Activated gamma-delta T cell treated with Interleukin-2 at 50 U/mL for 16 hours (primary cell): ENCODE measurements around the gene AGPAT2.

ENCODE experiments used
- DNase-seq: peaks from one replicate; pipeline ENCODE4 v3.0.0-alpha.2; 2020

The AGPAT2 gene

DNA sequence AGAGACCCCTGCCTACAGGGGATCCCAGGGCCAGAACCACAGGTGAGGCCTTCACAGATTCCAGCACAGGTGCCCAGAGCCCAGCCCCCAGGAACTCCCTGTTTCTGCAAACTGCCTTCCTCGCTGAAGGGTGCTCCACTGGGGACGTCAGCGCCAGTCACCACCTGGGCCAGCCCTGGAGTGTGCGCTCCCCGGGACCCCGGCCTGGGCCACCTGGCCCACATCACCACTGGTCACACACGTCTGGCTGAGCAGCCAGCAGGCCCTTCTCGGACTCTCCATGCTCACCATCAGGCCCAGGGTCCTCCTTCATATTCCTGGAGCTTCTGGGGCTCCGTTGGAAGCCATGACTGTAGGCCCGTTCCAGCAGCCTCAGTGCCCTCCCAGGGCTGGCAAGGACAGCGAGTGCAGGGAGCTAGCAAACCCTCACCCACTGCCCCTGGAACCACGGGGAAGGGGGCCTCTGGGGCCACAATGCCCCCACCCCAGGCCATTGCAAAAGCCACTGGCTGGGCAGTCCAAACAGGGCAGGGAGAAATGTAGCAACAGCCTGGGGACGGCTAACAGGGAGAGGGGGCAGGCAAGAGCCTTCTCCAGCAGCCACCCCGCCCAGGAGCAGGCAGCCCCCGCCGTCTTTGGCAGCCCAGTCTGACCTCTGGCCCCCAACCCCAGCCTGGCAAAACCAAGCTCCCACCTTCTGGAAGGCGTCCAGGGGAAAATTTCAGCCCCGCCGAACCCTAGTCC is 1.3 kb downstream of the AGPAT2 start:
- no peak for DNase-seq

DNA sequence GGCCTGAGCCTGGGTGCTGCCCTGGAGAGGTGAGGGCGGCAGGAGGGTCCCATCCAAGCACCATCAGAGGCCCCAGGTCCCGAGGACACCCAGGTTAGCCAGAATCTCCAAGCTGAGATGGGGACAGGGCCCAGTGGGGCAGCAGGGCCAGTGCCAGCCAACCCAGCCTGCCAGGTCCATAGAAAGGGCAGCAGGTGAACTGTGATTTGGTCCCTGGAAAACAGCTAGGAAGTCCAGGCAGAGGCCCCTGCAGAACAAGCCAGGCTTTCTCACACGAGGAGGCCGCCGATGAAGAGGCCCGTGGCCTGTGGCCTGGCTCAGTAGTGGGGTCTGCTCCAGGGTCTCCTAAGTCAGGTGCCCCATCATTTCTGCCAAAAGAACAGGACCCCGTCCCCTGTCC is 2.0 kb downstream of the AGPAT2 start:
- no peak for DNase-seq

DNA sequence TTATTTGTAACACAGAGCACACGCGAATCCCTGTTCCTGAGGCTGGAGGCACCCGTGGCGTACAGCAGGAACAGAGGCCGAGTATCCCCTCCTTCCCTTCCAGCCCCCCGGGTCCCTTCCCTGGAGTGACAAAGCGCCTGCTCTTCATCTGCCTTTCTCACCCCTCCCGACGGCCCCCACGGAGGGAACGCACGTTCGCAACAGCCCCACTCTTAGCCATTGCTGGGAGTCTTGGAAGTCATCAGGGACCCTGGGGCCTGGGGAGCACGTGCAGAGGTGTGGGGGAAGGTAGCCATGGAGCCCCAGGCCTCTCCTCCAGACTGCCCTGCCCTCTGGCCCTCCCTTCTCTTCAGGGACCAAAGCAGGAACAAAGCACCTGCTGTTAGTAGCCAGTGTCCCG is 2.5 kb downstream of the AGPAT2 start:
- DNase-seq: no peak

DNA sequence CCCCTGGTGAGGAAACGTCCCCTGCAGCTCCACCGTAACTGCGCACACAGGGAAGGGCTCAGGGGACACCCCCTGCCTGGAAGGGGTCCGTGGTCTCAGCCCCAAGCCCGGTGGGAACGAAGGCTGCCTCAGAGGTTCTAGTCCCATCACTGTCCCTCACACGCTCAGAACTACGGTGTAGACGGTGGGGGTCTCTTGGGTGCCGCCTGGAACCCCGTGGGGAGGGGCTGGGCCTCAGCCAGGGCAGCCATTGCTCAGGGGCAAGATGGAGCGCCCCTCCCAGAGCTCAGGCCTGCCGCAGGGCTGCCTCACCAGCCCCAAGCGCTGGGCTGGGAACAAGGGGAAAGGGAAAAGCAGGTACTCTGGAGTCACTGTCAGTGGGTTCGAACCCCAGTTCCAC is 2.9 kb downstream of the AGPAT2 start:
- DNase-seq: no peak

DNA sequence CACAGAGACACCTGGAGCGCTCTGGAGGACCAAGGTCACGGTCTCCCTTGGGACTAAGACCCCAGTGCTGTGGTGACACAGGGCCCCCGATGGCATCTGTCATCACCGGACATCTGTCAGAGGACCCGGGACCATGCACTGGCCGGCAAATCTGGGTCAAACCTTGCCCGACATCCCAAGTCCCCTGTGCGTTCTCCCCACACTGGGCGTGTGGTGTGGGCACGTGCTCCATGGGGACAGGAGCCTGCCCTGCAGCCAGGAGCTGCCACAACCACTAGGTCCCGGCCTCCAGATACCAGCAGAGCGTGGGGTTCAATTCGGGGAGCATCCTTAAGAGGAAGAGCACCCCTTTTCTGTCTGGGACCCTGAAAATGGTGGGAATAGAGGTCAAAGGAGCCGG is 3.5 kb downstream of the AGPAT2 start:
- DNase-seq: no peak

DNA sequence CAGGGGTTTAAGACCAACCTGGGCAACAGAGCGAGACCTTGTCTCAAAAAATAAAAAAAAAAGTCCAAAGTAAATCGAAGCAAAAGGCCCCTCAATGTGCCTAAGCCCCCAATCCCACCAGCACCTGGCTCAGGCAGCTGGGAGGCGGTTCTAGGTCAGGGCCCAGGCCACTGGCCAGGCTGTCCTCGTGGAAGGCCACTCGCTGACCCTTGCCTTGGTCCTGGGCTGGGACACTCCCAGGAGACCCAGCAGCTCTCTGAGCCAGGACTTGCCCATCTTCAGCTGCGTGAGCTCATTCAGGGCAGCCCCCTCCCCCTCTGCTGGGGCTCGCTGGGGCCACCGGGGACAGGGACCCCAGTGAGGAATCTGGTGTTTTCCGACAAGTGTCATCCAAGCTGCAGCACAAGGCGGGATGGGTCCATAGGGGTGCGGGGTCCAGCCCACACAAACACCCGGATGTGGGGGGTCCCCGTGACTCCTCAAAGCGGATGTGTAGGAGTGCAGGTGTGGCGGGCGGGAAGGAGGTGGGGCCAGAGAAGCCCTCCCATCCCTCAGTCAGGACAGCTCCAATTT is 4.0 kb downstream of the AGPAT2 start:
- no peak for DNase-seq

DNA sequence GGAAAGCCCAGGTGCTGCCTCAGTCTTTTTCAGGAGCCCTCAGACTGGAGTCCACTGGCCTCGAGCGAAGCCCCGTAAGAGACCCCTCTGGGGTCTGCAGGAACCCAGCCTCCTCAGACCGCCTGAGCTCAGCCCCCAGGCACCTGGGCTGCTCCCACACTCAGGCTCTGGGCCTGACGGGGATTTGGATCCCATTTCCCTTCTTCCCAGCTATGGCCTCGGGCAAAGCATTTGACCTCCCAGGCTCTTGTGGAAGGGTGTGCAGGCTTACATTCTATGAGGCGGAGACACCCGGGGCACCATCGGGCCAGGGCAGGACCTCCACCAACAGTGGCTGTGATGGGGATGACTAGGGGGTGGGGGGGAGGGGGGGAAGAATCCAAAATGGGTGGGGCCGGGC is 4.5 kb downstream of the AGPAT2 start:
- no peak for DNase-seq

DNA sequence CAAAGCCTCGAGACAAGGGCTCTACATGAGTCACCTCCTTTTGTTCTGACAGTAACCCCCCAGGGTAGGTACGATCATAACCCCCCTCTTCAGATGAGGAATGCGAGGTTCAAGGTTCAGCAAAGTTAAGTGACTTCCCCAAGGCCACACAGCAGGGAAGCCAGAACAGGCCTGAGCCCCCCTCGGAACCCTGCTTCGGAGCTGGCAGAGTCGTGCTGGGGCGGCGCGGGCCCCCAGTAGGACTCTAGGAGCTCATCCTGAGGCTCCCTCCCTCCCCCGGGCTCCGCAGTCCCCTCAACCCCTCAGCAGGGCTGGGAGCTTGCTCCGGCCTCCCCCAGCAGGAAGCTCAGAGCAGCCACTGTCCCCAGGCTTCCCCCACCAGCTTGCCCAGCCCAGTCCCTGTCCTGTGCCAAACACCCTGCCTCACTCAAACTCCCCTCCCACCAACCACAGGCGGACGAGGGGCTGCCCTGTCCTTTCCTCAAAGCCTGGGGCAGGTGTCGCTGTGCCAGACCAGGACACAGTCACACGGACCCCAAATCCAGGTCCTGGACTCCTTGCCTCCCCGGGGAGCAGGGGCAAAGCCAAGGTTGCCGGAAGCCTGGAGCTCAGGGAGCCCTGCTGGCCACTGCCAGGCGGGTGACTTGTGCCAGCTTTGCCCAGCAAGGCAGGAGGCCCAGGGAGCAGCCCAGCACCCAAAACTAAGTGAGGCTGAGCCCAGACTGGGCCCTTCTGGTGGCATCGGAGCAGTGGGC is 5.1 kb downstream of the AGPAT2 start:
- DNase-seq: no peak

DNA sequence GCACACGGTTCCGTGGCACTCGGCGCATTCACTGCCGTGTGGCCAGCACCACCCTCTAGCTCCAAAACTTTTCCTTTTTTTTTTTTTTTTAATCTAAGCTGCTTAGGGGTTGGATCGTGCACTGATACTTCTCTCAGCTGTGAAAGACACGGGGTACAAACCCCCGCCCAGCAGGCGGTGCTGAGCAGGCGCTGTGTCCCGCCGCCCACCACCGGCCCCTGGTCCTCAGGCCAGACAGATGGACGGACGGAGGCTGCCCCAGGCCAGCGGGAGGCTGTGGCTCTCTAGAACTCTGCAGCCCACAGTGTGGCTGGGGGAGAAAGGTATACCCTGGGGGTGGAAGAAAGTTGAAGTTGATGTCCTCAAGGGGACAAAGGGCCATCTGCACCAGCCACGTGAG is 6.2 kb downstream of the AGPAT2 start:
- no peak for DNase-seq

DNA sequence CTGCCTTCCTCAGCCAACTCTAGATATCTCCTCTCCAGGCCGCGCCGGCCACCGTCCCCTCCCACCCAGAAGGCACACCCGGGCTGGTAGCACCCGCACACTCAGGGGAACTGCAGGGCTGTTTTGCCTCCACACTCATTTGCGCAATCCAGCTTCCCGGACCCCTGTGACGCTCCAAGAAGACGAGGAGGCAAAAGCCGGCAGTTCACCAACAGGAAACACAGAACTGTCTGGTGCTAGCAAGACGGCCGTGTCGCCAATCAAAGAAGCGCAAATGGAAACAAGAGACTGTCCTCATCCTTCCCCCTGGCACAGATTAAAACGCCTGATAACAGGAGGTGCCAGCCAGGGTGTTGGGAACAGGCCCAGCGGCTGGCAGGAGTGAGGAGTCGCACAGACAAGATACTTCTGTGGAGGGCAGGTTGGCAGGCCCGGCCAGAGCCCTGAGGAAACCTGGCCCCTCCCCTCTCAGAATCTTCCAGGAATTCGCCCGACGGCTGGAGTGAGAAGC is 7.8 kb downstream of the AGPAT2 start:
- DNase-seq: no peak

DNA sequence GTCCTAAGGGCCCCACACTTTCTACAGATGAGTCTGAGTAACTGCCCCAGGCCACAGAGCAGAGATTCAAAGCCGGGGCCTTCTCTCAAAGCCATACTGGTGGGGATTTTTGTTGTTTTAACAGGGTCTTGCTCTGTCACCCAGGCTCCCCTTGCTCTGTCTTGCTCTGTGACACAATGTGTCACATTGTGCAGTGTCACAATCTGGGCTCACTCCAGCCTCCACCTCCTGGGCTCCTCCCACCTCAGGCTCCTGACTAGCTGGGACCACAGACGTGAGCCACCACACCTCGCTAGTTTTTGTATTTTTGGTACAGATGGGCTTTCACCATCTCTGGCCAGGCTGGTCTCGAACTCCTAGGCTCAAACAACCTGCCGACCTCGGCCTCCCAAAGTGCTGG is 8.6 kb downstream of the AGPAT2 start:
- no peak for DNase-seq

DNA sequence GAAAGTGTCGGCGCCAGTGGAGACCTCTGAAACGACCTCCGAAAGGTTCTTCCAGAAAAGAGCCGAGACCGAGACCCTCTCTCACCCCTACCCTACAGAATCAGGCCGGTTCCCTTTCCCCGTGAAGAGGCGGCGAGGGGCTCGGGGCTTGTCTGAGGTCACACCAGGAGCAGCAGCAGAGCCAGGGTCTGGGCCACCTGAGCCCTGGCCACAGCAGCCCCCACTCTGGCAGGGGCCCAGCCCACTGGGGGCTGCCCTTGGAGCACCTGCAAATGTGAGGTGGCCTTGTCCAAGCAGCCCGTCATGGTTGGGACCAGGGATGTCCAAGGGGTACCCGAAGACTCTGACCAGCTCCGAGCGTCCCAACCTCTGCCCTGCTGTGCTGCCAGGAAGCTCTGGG is 9.2 kb downstream of the AGPAT2 start:
- no peak for DNase-seq

DNA sequence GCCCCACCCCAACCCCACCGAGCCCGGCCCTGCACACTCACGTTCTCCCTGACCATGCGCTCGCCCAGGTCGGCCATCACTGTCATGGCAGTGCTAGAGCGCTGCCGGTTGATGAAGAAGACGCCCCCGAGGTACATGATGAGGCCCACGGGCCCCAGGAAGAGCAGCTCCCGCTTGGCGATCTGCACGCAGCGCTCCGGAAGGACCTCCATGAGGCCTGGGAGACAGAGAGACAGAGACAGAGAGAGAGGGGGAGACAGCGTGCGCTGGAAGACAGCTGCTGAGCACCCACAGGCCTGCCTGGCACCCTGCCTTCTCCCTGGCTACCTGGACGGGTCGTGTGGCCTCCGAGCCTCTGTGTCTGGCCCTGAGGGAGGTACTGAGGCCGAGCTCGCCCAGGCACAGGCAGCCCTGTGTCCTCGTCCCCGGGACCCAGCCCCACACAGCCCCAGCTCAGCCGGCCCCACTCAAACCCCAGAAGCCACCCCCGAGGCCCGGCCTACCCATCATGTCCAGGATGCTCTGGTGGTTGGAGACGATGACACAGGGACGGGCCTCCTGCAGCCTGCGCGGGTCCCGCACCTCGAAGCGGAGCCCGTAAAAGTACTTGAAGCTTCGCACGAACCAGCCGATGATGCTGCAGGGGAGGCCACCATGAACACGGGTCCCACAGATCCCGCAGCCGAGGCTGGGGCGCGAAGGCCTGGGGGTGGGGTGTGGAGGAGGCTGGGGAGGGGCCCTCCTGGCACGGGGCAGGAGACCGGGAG is 10.2 kb downstream of the AGPAT2 start:
- DNase-seq: no peak

DNA sequence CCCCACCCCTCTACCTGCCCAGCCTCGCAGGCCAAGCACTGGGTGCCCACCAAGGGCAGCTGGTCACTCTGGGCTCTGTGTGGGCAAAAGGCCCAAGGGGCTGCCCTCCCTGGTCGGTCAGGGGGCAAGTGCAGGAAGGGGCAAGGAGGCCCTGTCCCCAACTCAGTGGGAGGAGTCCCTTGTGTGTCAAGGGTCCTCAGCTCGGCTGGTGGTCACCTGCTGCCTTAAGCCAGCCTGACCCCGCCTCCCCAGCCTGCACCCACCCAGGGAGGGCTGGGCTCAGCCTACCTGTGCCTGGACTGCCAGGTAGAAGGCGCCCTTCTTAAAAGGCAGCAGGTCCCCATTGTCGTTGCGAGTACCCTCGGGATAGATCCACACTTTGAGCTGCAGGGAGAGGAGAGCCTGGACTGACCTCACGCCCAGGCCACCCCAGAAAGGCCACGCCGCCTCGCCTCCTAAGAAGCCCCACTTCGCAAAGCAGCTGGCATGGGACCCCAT is 10.9 kb downstream of the AGPAT2 start:
- DNase-seq: no peak

DNA sequence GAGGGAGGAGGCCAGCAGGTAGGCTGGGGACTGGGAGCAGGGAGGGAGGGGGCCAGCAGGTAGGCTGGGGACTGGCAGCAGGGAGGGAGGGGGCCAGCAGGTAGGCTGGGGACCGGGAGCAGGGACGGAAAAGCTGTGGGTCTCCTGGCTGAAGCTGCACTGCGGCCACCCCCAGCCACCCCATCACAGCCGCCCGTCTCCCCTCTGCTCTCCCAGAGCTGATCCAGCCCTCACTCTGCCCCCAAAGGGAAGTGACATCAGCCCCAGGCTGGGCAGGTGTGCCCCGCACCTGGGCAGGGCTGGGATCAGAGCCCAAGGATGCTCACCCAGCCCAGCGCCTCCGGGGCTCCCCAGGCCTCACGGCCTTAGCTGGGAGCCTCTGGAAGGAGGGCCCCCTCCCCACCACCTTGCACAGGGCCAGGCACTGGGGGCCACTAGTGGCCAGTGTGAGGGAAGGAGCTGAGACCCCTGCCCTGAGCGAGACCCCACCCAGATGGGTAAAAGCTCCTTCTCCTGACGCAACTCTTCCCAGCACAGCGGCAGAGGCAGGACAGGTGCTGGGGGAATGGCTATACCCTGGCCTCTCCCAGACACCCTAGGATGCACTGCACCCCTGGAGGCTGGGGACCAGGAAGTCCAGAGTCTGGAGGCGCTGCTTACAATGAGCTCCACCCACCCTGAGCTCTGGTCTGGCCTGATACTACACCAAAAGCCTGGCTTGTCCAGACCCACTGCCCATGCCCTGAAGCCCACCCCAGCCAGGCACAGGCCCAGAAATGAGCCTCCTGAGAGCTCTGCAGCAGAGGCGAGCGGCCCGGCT is 11.6 kb downstream of the AGPAT2 start:
- no peak for DNase-seq

DNA sequence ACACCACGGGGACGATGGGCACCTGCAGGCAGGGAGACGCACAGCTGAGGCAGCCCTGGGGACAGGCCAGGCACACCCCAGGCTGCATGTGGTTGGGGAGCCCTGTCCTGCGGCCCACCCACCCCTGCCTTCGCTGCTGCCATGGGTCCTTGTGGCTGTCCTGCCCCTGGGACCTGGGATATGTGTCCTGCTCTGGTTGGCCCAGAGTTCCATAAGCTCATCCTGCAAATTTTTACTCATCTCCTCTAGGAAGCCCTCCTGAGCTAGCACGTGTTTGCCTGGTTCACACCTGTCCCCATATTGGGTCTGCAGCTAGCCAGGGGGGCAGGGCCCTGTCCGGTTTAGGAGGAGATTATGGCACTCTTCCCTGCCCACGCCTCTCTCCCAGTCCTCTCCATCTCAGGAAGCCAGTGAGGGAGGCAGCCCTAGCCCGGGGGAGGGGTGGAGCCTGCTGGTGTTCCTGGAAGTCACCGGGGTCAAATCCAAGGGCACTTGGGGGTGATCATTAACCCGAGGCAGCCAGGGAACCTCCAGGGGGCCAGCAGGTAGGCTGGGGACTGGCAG is 12.4 kb downstream of the AGPAT2 start:
- no peak for DNase-seq

DNA sequence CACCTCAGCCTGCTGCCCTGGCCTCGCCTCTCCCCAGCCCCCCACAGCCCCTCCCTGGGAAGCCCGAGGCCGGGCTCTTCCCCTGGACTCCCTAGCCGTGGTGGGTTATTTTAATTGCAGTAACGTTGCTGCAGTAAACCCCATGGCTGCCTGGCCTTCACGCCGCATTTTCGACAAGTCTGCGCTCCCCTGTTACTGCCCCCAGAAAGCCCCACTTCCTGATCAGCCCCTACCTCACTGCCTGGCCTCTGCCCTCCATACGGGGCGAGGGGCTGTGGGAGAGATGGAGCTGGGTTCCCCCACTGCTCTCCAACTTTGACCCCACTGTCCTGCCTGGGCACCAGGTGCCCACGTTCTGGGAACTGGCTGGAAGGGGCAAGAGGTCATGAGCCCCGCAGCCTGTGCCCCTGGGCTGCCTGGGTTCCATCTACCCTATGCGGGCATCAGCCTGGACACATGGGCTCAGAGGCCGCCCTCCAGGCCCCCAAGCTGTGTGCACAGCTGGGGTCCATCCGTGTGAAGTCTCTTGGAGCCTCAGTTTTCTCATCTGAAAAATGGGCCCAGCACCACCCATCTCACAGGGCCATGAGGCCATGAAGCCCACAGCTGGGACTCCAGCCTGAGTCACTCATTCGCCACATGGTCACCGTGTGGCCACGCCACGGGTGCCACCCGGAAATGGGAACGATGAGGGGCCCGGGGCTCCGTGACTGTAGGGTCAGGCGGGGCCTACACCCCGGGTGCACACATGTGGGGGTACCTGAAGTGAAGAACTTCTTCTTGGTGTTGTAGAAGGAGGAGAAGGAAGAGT is 13.1 kb downstream of the AGPAT2 start:
- no peak for DNase-seq

DNA sequence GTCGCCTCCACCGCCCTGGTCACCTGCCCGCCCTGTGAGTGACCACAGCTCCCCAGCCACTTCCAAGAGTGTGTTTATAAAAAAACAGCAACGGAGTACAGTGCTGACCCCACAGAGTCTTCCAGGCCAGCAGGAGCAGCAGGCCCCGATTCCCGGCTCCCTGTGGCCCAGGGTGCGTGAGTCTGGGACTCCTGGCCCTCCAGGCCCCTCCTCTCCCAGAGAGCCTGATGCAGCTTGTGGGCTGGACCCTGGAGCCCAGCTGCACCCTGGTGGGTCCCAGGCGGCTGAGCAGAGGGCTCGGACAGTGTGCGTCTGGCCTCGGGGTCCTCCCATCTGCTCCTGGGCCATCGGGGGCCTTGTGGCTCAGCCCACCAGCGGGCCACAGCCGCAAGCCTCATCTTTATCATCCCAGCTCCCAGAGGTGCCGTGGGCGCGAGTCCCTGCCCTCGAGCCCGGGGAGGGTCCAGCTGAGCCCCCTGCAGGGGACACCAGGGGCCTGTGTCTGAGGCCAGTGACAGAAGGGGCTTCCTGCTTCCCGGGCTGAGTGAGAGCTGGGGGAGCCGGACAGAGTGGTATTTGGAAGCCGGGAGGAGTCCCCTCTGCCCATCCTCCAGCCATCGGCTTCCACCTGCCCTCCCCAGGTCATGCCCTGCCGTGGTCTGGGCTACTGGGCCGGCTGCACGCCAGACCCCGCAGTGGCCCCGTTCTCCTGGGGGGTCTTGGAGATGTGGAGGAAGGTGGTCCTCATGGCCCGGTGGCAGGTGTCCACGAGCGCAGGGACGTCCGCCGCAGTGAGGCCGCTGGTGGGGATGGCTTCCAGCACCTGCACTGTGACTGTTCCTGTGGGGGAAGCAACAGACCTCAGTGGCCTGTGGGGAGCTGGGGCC is 13.9 kb downstream of the AGPAT2 start:
- DNase-seq: no peak

DNA sequence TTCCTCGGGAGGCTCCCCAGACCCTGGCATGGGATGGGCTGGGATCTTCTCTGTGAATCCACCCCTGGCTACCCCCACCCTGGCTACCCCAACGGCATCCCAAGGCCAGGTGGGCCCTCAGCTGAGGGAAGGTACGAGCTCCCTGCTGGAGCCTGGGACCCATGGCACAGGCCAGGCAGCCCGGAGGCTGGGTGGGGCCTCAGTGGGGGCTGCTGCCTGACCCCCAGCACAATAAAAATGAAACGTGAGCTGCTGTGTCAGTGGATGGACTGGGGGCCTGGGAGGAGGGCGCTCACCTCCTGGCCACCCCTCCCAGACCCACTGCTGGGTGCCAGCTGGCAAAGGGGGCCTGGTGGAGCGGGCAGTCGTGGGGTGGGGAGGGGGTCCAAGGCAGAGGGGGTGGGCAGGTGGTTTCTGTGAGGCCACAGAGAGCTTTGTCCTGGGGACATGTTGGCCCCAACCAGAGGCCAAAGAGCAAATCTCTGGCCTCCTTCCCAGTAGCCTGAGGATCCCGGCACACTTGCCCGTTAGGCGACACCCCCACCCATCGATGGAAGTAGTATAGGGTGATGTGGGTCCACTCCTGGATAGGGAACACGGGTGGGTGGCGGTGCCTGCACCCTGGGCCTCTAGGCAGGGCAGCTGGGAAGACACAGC is 14.7 kb downstream of the AGPAT2 start:
- no peak for DNase-seq
